HG03095 (cell line): ENCODE results near the gene C1QBP.
"Not testable (repeated sequence)": the region's sequence is repeated elsewhere in the genome, so short reads cannot be mapped to it uniquely, and the experiment has no call there.

Experiments
- ATAC-seq: cut with Tn5 transposase; IDR thresholded peaks from one replicate; pipeline ENCODE4 v1.9.1; 2021; ENCODE audit warnings: moderate library complexity; ENCODE audit not compliant: unreplicated experiment

Gene C1QBP

DNA sequence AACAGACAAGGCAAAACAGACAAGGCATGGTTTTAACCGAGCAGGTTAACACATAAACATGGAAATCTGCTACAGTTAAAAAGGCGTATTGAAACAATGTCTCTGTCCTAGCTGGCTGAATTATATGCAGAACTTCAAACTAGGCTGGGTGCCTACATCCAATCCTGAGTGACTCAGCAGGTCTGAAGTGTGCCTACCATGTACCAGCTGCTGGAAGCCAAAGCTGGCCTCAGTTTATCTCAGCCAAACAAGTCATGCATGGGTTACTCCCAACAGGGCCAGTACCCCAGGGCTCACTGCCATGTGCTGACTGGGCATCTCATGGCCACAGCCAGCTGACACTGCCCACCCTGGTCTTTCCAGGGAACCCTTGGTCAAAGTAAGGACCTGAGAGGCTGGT lies 4.0 kb downstream of the C1QBP start:
- no peak for ATAC-seq

DNA sequence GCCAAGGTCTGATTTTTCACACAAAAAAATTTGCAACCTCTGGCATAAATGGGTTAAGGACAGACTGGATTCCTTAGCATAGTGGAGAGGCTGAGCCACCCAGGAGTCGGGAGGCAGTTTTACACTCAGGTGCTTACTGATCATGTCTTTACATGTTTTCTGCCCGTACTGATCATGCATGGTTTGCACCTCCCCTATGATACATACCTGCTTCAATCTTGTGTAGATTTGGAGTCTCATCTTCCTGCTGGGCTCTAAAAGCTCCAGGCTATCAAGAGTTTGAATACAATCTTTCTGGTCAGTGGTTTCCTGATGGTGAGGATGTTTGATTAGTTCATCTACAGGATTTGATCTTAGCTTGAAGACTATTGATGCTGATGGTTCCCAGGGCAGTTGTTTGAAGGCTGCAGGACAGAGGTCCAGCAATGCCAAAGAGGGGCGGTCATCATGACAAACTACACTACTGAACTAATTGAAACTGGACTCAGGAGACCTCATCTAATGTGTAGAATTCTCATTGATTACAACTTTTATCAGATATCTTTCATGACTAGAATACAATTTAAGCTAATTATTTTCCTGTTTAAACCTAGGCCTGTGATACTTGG lies 6.9 kb downstream of the C1QBP start:
- ATAC-seq = no peak

DNA sequence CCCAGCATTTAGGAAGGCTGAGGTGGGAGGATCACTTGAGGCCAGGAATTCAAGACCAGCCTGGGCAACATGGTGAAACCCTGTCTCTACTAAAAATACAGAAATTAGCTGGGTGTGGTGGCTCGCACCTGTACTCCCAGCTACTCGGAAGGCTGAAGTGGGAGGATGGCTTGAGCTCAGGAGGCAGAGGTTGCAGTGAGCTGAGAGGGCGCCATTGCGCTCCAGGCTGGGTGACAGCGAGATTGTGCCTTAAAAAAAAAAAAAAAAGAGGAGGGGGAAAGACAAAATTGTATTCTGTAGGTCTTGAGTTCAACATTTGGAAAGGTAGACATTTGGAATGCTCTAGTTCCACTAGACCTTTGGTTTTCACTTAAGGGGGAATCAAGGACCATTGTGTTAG lies 7.7 kb downstream of the C1QBP start:
- not testable (repeated sequence) for ATAC-seq

DNA sequence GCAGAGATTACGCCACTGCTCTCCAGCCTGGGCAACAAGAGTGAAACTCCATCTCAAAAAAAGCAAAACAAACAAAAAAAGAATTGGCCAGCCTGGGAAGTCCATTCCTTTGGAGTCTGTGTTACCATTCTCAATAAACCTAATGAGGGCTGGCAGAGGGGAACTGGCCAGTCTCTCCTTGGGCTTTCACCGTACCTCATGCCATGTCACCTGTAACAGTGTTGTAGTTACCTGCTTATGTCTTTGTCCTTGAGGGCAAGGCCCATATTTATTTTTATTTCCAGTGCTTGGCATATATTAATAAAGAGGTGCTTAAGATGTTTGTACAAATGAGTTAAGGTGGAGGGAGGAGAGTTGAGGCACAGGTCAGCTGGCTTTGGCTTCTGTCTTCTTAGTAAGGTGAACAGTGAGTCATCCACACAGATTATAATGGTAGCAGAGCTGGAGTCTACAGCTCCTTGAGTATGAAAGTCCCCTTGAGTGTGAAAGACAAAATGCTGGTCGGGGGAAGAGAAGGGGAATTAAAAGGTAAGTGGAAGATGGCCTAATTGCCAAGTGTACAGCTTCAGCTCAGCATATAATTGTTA lies 8.4 kb downstream of the C1QBP start:
- no peak for ATAC-seq

DNA sequence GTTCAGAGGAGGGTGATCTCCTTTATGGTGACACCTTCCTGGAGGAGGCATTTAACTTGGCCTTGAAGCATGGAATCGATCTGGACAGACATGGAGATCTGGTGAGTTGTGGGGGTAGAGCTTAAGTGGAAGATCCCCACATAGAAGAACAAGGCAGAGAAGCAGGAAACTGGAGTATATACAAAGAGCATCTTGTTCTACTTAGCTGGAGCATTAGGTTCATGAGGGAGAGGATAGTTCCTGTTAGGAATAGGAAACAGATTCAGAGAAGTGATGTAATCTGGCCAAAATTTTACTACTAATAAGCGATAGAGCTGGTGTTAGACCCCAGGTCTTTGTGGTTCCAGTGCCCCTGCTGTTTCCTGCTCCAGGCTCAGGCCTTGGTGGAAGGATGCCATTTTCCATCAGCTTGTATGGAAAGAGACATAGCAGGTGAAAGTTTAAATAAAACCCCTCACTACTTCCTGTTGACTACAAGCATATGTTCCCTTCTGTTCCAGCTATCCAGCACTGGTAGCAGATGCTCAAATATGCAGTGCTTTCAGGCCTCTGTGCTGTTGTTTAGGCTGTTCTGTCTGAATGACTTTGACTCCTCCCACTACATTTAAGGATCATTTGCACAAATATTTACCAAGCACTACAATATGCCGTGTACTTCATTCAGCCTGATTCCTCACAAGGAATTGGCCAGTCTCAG lies 9.6 kb downstream of the C1QBP start:
- no peak for ATAC-seq

DNA sequence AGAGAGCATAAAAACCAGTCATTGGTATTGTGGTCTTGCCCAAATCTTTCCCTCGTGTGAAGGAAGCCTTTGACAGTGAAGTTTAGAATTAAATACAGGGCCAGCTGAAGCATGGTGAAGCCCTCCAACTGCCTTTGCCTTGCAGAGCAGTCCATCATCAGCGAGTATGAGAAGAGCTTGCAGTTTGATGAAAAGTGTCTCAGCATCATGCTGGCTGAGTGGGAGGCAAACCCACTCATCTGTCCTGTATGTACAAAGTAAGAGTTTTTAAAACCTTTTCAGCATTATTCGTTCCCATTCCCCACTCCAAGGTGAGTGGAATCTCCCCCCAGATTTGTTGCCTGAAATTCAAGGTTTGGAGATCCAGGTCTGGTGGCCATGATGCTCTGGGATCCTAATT lies 13.1 kb downstream of the C1QBP start:
- no peak for ATAC-seq

DNA sequence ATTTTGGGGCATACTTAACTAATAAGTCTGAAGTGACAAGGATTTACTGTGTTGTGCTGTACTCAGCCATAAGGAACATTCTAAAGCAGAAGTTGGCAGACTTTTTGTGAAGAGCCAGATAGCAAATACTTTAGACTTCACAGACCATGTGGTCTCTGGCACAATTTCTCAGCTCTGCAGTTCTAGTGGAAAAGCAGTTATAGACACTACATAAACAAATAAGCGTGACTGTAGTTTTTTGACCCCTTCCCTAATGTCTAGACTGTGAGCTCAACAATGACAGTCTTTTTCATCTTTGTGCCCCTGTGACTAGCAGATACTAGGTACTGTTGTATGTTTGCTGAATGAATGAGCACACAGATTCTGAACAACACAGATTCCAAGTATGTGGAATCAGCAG lies 14.0 kb downstream of the C1QBP start:
- ATAC-seq = no peak

DNA sequence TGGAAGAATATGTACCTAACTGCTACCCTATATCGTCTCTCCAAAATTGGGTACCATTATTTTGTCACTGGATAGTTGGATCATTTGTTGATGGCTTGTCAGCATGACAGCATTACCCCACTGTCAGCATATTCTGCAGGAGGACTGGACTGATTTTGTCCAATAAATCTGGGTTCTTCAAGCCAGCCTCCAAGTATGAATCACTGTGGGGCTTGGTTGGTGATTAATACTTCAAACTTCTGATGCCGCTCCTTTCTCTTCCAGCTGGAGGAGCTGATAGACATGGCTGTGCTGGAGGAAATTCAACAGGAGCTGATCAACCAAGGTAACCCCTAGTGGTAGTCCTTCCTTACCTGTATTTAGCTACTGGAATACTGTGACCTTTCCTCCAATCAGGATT lies 16.4 kb downstream of the C1QBP start:
- ATAC-seq = no peak

DNA sequence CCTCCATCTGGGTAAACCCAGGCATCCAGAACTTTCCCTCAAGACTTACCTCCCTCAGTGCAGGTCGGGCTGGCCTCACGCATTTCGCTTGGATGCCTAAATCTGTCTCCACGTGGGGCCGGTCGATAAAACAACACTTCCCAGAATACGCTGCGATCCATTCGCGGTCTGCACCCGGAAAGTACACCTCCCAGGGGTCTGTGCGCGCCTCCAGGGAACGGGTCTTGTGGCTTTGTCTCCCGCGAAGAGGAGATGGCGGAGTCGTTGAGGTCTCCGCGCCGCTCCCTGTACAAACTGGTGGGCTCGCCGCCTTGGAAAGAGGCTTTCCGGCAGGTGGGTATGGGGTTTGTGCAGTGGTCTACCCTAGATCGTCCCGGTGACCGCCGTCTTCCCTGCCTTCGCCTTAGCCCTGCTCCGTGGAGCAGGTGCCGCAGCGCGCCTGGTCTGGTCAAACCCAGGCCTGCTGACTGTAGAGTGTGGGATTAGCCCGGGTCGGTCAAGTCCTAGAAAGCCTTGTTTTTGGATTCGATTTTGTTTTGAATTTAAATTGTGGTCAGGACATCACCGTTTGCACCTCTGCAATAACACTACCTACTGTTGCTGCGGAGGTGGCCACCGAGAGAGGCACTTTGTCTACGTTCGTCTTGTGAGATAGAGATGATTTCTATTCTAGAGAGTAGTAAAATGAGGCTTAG lies 18.8 kb downstream of the C1QBP start, which contains the start of gene RPAIN:
TSS of gene RPAIN (plus strand) at position 224 of the 695 bp plus-strand sequence. CDS start at position 253, 29 bp downstream.
- ATAC-seq = peak; percentile 61

DNA sequence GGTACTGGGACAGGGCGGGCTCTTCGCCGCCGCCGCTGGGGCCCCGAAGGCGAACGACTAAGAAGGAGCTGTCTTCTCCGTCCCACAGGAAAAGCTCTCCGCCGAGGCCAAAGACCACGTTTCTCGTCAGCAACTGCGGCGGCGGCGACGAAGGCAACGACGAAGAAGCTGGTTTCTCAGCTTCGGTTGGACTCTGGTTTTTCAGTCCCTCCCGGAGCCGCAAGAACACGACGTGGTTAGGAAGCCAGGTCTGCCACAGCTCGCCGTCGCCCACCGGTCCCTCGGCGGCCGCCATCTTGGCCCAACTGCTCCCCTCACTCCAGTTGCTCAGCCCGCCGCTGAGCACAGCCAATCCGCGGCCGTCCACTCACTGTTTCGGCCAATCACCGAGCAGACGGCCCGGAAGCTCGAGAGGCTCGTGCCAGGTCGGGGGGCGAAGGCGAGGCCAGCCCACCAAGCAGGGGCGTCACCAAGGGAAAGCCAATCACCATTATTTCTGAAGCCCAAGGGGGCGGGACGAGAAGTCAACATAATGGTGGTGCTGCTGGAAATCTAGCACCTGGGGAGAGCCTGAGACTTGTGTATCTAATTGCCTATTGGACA lies 19.5 kb downstream of the C1QBP start, which contains the start of gene NUP88:
TSS of gene NUP88 (minus strand) at position 307 of the 603 bp plus-strand sequence. CDS start at position 295, 12 bp downstream.
- ATAC-seq = peak; percentile 67

DNA sequence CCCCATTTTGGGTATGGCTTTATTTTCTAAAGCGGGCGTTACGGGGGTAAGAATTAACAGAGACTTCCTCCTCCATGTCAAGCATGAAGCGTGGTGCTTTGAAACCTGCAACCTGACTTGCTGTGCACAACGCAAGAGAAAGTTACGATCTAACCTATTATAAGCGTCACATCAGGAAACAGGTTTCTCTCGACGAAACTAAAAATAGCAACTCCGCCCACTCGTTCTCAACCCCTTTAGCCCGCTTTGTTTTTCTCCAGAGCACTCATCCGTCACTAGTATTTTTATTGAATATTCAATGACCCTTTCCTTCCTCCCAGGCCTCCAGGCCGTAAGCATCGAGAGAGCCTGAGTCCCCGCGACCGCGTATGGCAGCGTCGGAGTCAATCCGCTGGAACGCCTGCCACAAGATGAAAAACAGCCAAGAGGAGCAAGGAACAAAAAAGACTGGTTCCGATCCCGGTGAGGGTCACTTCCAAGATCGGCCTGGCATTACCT lies 20.0 kb downstream of the C1QBP start:
- peak; percentile 38 for ATAC-seq

DNA sequence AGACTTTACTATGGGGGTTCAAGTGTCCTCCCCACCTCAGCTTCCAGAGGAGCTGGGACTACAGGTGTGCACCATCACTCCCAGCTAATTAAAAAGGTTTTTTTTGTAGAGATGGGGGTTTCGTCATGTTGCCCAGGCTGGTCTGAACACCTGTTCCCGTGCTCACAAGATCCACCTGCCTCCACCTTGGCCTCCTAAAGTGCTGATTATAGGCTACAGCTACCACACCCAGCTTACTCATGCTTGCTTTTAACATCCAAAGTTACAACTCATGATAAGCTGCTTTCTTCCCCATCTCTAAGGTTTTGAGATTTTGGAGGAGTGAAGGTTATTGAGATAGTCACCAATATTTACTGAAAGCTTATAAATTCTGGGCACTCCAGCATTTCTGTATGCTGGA lies 22.1 kb downstream of the C1QBP start:
- ATAC-seq = no peak

DNA sequence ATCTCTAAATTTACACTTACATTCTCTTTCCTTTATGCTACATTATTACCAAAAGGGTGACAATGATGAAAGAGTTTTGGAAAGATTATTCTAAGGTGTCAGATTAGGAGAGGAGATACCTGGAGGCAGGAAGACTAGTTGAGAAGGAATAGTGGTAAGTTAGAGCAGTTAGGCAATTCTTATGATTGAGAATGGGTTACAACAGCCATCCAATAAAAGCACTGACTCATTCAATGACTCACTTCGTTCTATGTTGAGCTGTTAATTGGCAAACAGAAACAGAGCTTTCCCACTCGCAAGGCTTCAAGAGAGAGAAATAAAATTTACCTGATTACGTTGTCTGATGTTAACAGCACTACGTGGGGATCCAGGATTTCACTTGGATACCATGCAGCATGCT lies 25.3 kb downstream of the C1QBP start:
- no peak for ATAC-seq

DNA sequence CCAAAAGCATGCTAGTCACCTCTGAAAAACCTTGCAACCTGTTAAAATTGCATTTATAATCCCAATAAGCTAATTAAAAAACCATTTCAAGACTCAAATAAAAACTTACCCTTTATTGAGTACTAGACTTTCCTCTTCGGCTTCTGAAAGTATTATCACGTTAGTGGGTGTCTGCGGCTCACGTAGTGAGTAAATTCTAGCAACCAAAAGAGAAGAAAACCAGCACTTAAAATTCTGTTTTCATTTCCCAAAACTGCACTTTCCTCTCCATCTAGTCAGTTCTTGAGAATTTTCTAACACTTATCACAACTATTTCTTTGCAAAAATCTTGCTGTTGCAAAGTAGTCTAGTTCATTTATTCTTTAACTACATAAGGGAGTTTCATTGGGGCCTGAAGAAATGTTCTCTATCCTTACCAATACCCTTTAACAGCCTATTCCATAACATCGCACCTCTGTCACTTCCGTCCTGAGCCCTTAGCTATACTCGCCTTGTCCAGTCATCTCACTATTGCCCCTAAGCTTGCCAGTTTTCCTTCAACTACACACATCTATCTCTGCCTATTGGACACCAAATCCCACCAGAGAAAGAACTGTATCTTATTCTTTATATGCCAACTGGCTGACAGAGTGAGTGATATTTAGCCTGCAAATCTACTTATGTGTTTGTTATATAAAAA lies 28.2 kb downstream of the C1QBP start:
- no peak for ATAC-seq

DNA sequence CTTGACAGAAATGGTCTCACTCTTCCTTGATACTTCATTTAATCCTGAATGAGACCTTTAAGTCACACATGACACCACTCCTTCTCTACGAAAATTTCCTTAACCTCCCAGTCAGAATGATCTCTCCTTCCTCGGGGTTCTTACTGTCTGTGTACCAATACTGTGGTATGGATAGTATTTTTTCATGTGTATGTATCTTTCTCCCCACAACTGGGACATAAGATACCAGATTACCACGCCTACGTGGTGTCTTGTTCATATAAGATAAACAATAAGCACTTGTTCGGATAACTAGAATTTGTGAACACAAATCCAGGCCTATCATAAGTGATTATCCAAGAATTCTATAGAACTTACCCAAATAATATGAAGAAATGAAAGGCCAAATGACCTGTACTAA lies 30.8 kb downstream of the C1QBP start:
- no peak for ATAC-seq

DNA sequence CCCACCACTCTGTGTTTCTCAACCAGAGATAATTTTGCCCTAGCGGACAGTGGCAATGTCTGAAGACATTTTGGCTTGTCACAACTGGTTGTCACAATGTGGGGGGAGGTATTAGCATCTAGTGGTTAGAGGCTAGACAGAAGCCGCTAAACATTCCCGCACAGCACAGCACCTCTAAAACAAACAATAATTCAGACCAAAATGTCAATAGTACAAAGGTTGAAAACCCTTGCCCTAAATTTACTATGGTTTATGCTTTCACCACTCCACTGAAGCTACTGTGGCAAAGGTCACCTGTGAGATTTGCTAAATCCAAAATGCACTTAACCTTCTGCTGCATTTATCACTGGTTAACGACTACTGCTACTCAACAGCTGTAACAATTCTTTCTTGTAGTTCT lies 33.6 kb downstream of the C1QBP start:
- ATAC-seq = no peak

DNA sequence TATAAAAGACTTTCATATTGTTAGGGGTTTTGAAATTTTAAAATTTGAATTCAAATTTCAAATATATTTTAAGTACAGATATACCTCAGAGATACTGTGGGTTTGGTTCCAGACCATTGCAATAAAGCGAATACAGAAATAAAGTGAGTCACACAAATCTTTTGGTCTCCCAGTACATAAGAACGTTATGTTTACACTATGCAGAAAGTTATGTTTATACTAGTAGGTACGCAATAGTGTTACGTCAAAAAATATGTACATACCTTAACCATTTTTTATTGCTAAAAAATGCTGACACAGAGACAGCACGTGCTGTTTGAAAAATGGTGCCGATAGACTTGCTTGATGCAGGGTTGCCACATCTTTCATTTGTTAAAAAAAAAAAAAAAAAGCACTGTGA lies 39.2 kb downstream of the C1QBP start:
- ATAC-seq = no peak

DNA sequence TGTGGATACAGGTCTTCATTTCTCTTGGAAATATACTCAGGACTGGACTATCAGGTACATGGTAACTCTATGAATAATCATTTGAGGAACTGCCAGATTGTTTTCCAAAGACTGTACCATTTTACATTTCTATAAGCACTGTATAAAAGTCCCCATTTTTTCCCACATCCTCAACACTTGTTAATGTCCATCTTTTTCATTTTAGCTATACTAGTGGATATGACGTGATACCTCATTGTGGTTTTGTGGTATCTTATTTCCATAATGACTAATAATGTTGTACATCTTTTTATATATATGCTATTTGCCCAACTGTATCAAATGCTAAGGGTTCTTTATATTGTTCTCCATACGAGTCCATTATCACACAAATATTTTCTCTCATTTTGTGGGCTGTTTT lies 42.3 kb downstream of the C1QBP start:
- ATAC-seq = no peak

DNA sequence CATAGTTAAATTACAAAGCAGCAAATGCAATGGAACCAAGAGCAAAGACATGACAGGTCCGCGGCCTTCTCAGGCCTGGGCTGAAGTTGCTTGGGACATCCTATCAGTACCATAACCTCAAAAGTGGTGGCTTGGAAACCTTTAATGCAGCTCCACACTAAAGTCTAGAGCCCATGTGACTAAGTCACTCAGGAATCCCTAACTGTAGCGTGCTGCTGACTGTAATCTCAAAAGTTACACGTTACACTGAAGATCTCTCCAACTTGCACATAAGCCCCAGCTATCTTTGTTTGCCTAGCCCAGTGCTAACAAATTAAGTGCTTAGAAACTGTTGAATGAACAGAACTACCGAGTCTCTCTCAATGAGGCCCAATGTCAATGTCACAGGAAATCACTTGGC lies 47.3 kb downstream of the C1QBP start:
- no peak for ATAC-seq
